IPS-15b (cell line): ENCODE data around the gene SLC6A17.

ENCODE experiments used
- H3K27me3 ChIP-seq: one replicate; pipeline ENCODE4 v1.6.1; 2013; ENCODE audit warnings: low read length; ENCODE audit not compliant: control insufficient read depth, insufficient read depth
- H3K36me3 ChIP-seq: one replicate; pipeline ENCODE4 v1.6.1; 2013; ENCODE audit warnings: low read length; ENCODE audit not compliant: control insufficient read depth, insufficient read depth
- H3K4me1 ChIP-seq: one replicate; pipeline ENCODE4 v1.6.1; 2013; ENCODE audit warnings: mild to moderate bottlenecking, low read length; ENCODE audit not compliant: control insufficient read depth, insufficient read depth
- H3K4me3 ChIP-seq: one replicate; pipeline ENCODE4 v1.5.1; 2013; ENCODE audit warnings: low read depth, low read length
- H3K9ac ChIP-seq: one replicate; pipeline ENCODE4 v1.6.1; 2013; ENCODE audit warnings: low read depth, mild to moderate bottlenecking, low read length
- H3K9me3 ChIP-seq: one replicate; pipeline ENCODE4 v1.6.1; 2013; ENCODE audit warnings: mild to moderate bottlenecking, low read length; ENCODE audit not compliant: control insufficient read depth, insufficient read depth

Gene SLC6A17

DNA sequence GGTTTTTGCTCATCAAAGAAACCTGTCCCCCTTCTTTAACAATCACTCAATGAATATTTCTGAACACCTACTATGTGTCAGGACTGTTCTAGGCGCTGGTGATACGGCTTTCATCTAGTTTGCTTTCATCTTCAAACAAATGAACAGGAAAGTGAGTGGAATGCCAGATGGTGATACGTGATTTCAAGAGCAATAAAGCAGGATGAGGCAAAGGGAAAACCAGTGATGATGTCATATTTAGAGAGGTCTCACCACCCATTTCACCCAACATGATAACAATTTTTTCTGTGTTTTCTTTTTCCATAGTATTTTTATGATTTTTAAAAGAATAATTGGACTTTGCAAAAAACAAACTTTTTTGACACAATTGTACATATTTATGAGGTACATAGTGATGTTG lies 11.3 kb upstream of the SLC6A17 start:
- Histone ChIP-seq H3K4me3 (no peak overlapping the region), H3K9me3 (no peaks in the 10 kb centered on the region), H3K4me1 (peaks cover 5% of the 10 kb centered on the region), H3K9ac (no peak overlapping the region), H3K36me3 (no peaks in the 10 kb centered on the region), H3K27me3 (peaks cover 15% of the 10 kb centered on the region)

- H3K36me3 ChIP-seq, result no peaks in the 10 kb centered on the region
- no peaks in the 10 kb centered on the region for H3K9me3 ChIP-seq
- H3K27me3 ChIP-seq, result peaks cover 61% of the 10 kb centered on the region
- no peak overlapping the region for H3K4me3 ChIP-seq
- H3K4me1 ChIP-seq, result no peaks in the 10 kb centered on the region
- H3K9ac ChIP-seq, result no peak overlapping the region
These were observed 5.9 kb upstream of the SLC6A17 start for GRCh38 chr1:110144366-110144765.

- no peaks in the 10 kb centered on the region for H3K36me3 ChIP-seq
- H3K4me3 ChIP-seq, result no peak overlapping the region
- no peak overlapping the region for H3K9ac ChIP-seq
- no peaks in the 10 kb centered on the region for H3K9me3 ChIP-seq
- no peaks in the 10 kb centered on the region for H3K4me1 ChIP-seq
- H3K27me3 ChIP-seq, result peaks cover 98% of the 10 kb centered on the region
These were observed 1.3 kb upstream of the SLC6A17 start for GRCh38 chr1:110148961-110149360.

GRCh38 chr1:110151175-110151669 lies 928 bp downstream of the SLC6A17 start:
- peak overlapping the region; percentile 55 for H3K4me3 ChIP-seq
- H3K9me3 ChIP-seq, result no peaks in the 10 kb centered on the region
- peaks cover 95% of the 10 kb centered on the region for H3K27me3 ChIP-seq
- H3K36me3 ChIP-seq, result no peaks in the 10 kb centered on the region
- H3K9ac ChIP-seq, result no peak overlapping the region
- H3K4me1 ChIP-seq, result no peaks in the 10 kb centered on the region

DNA sequence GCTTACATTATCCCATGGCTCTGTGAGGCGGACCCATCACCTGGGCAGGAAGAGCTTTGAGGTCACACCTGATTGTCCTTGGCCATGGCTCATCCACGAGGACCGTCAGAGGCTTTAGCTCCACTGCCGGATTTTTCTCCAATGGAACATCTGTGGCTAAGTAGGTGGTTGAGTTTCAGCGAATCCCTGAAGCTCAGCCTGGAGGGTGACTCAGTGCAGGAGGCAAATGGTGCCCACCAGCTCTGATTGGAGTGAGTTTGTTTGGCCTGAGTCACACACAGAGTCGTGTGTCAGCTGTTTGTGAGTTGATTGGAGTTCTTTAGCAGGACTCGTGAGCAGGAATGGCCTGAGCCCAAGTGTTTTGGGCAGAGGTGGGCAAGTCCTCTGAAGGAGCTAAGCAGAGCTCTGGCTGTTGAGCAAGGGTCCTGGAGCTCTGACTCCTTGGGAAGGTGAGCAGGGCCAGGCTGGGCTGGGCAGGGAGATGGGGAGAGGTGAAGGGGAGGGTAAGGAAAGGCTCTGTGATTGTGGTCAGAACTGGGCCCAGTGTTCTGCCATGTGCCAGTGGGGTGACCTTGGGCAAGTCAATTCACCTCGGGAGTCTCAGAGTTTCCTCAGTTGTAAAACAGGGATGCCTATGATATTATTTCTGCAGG lies 2.0 kb downstream of the SLC6A17 start:
- no peaks in the 10 kb centered on the region for H3K4me1 ChIP-seq
- peaks cover 88% of the 10 kb centered on the region for H3K27me3 ChIP-seq
- no peak overlapping the region for H3K9ac ChIP-seq
- H3K9me3 ChIP-seq, result no peaks in the 10 kb centered on the region
- H3K36me3 ChIP-seq, result no peaks in the 10 kb centered on the region
- no peak overlapping the region for H3K4me3 ChIP-seq

GRCh38 chr1:110153407-110153950 lies 3.2 kb downstream of the SLC6A17 start:
- H3K4me3 ChIP-seq, result no peak overlapping the region
- H3K4me1 ChIP-seq, result no peaks in the 10 kb centered on the region
- H3K9ac ChIP-seq, result no peak overlapping the region
- no peaks in the 10 kb centered on the region for H3K36me3 ChIP-seq
- no peaks in the 10 kb centered on the region for H3K9me3 ChIP-seq
- H3K27me3 ChIP-seq, result peaks cover 76% of the 10 kb centered on the region

- H3K36me3 ChIP-seq, result no peaks in the 10 kb centered on the region
- no peak overlapping the region for H3K4me3 ChIP-seq
- no peaks in the 10 kb centered on the region for H3K4me1 ChIP-seq
- H3K9me3 ChIP-seq, result no peaks in the 10 kb centered on the region
- no peak overlapping the region for H3K9ac ChIP-seq
- H3K27me3 ChIP-seq, result peaks cover 53% of the 10 kb centered on the region
These were observed 5.7 kb downstream of the SLC6A17 start for GRCh38 chr1:110155878-110156522.

GRCh38 chr1:110158261-110158660 lies 8.0 kb downstream of the SLC6A17 start:
- H3K9me3 ChIP-seq, result no peaks in the 10 kb centered on the region
- no peaks in the 10 kb centered on the region for H3K4me1 ChIP-seq
- H3K9ac ChIP-seq, result no peak overlapping the region
- H3K36me3 ChIP-seq, result no peaks in the 10 kb centered on the region
- no peak overlapping the region for H3K4me3 ChIP-seq
- H3K27me3 ChIP-seq, result peaks cover 30% of the 10 kb centered on the region

GRCh38 chr1:110159168-110159567 lies 8.9 kb downstream of the SLC6A17 start:
- Histone ChIP-seq H3K4me3 (no peak overlapping the region), H3K9me3 (no peaks in the 10 kb centered on the region), H3K4me1 (no peaks in the 10 kb centered on the region), H3K36me3 (no peaks in the 10 kb centered on the region), H3K9ac (no peak overlapping the region), H3K27me3 (peaks cover 21% of the 10 kb centered on the region)

DNA sequence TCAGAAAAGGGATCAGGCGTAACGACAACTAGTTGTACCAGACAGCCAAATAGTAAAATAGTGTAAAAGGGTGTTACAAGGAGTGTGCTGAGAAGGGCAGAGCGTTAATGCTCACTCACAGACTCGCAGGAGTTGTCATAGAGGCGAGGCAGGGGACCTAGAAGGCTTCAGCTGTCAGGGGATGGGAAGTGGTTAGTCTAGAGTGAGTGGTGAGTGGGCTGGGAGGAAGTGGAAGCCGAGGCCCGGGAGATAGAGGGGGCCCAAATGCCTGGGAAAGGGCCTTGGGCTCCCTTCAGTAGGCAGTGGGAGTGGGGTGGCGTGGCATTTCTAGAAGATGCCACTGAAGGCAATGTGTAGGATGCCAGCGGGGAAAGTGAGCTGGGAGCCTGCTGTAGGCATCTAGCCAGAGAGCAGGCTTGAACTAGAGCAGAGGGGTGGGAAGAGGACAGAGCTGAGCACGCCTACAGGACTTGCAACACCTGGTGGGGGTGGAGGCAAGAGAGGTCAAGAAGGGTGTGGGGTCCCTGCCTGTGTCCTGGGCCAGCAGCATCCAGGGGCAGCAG lies 10.3 kb downstream of the SLC6A17 start:
- no peak overlapping the region for H3K9ac ChIP-seq

GRCh38 chr1:110161165-110161564 lies 10.9 kb downstream of the SLC6A17 start:
- peaks cover 4% of the 10 kb centered on the region for H3K27me3 ChIP-seq
- H3K9me3 ChIP-seq, result no peaks in the 10 kb centered on the region
- no peaks in the 10 kb centered on the region for H3K36me3 ChIP-seq
- no peaks in the 10 kb centered on the region for H3K4me1 ChIP-seq
- no peak overlapping the region for H3K9ac ChIP-seq
- no peak overlapping the region for H3K4me3 ChIP-seq

More for the DNA sequence above, 10.3 kb downstream of the SLC6A17 start:
- H3K36me3 ChIP-seq, result no peaks in the 10 kb centered on the region
- no peaks in the 10 kb centered on the region for H3K4me1 ChIP-seq
- no peak overlapping the region for H3K4me3 ChIP-seq
- H3K27me3 ChIP-seq, result peaks cover 6% of the 10 kb centered on the region
- no peaks in the 10 kb centered on the region for H3K9me3 ChIP-seq

DNA sequence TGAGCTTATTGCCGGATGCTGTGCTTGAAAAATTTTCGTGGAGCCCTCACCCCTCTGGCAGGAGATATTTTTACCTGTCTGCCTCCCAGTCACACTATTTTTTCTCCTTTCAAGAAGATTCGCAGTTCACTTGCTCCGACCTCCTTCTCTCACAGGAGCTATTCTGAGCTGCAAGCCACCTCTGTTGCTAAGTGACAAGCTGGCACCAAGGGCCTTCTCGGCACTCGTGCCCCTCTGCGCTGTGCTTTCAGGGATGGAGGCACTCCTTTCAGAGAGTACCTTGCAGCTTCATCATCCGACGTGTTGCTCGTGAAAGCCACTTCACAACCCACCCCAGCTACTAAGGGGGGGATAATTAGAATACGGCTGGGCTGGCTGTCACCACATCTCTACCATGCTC lies 11.6 kb downstream of the SLC6A17 start:
- Histone ChIP-seq H3K4me3 (no peak overlapping the region), H3K9me3 (no peaks in the 10 kb centered on the region), H3K9ac (no peak overlapping the region), H3K27me3 (peaks cover 2% of the 10 kb centered on the region), H3K4me1 (no peaks in the 10 kb centered on the region), H3K36me3 (no peaks in the 10 kb centered on the region)
